HEK293 (cell line): ENCODE measurements around the gene AP3B1.

Source experiments
- GLIS2 ChIP-seq: fragments of 450-650 bp; formaldehyde crosslinking; IDR thresholded peaks from 2 replicates; pipeline ENCODE4 v1.5.1; 2016; ENCODE audit warnings: missing biosample characterization, missing genetic modification characterization
- HOXD13 ChIP-seq: sonication (generic); formaldehyde crosslinking; IDR thresholded peaks from 2 replicates; pipeline ENCODE4 v1.8.0; 2022; ENCODE audit warnings: missing genetic modification reagents, borderline replicate concordance
- MYNN ChIP-seq: fragments of 450-650 bp; formaldehyde crosslinking; IDR thresholded peaks from 2 replicates; pipeline ENCODE4 v1.5.1; 2016; ENCODE audit warnings: missing biosample characterization, missing genetic modification characterization, borderline replicate concordance
- MZF1 ChIP-seq: fragments of 450-650 bp; formaldehyde crosslinking; IDR thresholded peaks from 2 replicates; pipeline ENCODE4 v1.5.1; 2017; ENCODE audit warnings: missing biosample characterization, missing genetic modification characterization, borderline replicate concordance
- REPIN1 ChIP-seq: fragments of 450-650 bp; formaldehyde crosslinking; IDR thresholded peaks from 2 replicates; pipeline ENCODE4 v1.5.1; 2017; ENCODE audit warnings: missing biosample characterization, missing genetic modification characterization, low read depth
- SCRT2 ChIP-seq: fragments of 450-650 bp; formaldehyde crosslinking; IDR thresholded peaks from 2 replicates; pipeline ENCODE4 v1.5.1; 2016; ENCODE audit warnings: missing biosample characterization, missing genetic modification characterization
- SP7 ChIP-seq: fragments of 450-650 bp; formaldehyde crosslinking; IDR thresholded peaks from 2 replicates; pipeline ENCODE4 v1.5.1; 2016; ENCODE audit warnings: missing biosample characterization, missing genetic modification characterization
- TRIM28 ChIP-seq: IDR thresholded peaks from 2 replicates; pipeline ENCODE4 v1.6.1; 2011; ENCODE audit warnings: low read length, control low read depth, borderline replicate concordance
- ZBTB1 ChIP-seq: fragments of 450-650 bp; formaldehyde crosslinking; IDR thresholded peaks from 2 replicates; pipeline ENCODE4 v1.5.1; 2016; ENCODE audit warnings: missing biosample characterization, missing genetic modification characterization
- ZBTB17 ChIP-seq: fragments of 450-650 bp; formaldehyde crosslinking; IDR thresholded peaks from 2 replicates; pipeline ENCODE4 v1.5.1; 2016; ENCODE audit warnings: missing biosample characterization, missing genetic modification characterization
- ZBTB20 ChIP-seq: fragments of 450-650 bp; formaldehyde crosslinking; IDR thresholded peaks from 2 replicates; pipeline ENCODE4 v1.5.1; 2016; ENCODE audit warnings: missing biosample characterization, missing genetic modification characterization
- ZFP69B ChIP-seq: fragments of 450-650 bp; formaldehyde crosslinking; IDR thresholded peaks from 2 replicates; pipeline ENCODE4 v1.5.1; 2016; ENCODE audit warnings: missing biosample characterization, missing genetic modification characterization
- ZNF146 ChIP-seq: fragments of 450-650 bp; formaldehyde crosslinking; IDR thresholded peaks from 2 replicates; pipeline ENCODE4 v1.5.1; 2016; ENCODE audit warnings: missing biosample characterization, missing genetic modification characterization
- ZNF155 ChIP-seq: fragments of 450-650 bp; formaldehyde crosslinking; IDR thresholded peaks from 2 replicates; pipeline ENCODE4 v1.5.1; 2016; ENCODE audit warnings: missing biosample characterization, missing genetic modification characterization
- ZNF324 ChIP-seq: fragments of 450-650 bp; formaldehyde crosslinking; IDR thresholded peaks from 2 replicates; pipeline ENCODE4 v1.5.1; 2016; ENCODE audit warnings: missing biosample characterization, missing genetic modification characterization
- ZNF394 ChIP-seq: fragments of 450-650 bp; formaldehyde crosslinking; IDR thresholded peaks from 2 replicates; pipeline ENCODE4 v1.5.1; 2016; ENCODE audit warnings: missing biosample characterization, missing genetic modification characterization, mild to moderate bottlenecking, moderate library complexity, borderline replicate concordance
- ZNF423 ChIP-seq: fragments of 450-650 bp; formaldehyde crosslinking; IDR thresholded peaks from 2 replicates; pipeline ENCODE4 v1.5.1; 2016; ENCODE audit warnings: missing biosample characterization, missing genetic modification characterization
- ZNF426 ChIP-seq: fragments of 450-650 bp; formaldehyde crosslinking; IDR thresholded peaks from 2 replicates; pipeline ENCODE4 v1.5.1; 2017; ENCODE audit warnings: missing biosample characterization, missing genetic modification characterization, mild to moderate bottlenecking, inconsistent platforms, moderate library complexity
- ZNF555 ChIP-seq: fragments of 450-650 bp; formaldehyde crosslinking; conservative IDR thresholded peaks from 2 replicates; pipeline ENCODE4 v1.5.1; 2017; ENCODE audit warnings: missing biosample characterization, mild to moderate bottlenecking, missing genetic modification characterization, inconsistent platforms
- ZNF561 ChIP-seq: fragments of 450-650 bp; IDR thresholded peaks from 2 replicates; pipeline ENCODE4 v1.5.1; 2018; ENCODE audit warnings: missing biosample characterization, missing genetic modification characterization, borderline replicate concordance
- ZNF596 ChIP-seq: fragments of 450-650 bp; IDR thresholded peaks from 2 replicates; pipeline ENCODE4 v1.5.0; 2018; ENCODE audit warnings: missing biosample characterization, mild to moderate bottlenecking, missing genetic modification characterization, moderate library complexity
- ZNF621 ChIP-seq: fragments of 450-650 bp; formaldehyde crosslinking; IDR thresholded peaks from 2 replicates; pipeline ENCODE4 v1.5.1; 2017; ENCODE audit warnings: missing biosample characterization, missing genetic modification characterization
- ZSCAN16 ChIP-seq: fragments of 450-650 bp; formaldehyde crosslinking; IDR thresholded peaks from 2 replicates; pipeline ENCODE4 v1.5.1; 2016; ENCODE audit warnings: missing biosample characterization, missing genetic modification characterization
- ZSCAN30 ChIP-seq: fragments of 450-650 bp; IDR thresholded peaks from 2 replicates; pipeline ENCODE4 v1.5.1; 2018; ENCODE audit warnings: missing biosample characterization, mild to moderate bottlenecking, missing genetic modification characterization, moderate library complexity
- ZXDB ChIP-seq: fragments of 450-650 bp; formaldehyde crosslinking; IDR thresholded peaks from 2 replicates; pipeline ENCODE4 v1.5.1; 2016; ENCODE audit warnings: missing biosample characterization, missing genetic modification characterization
- TF ChIP-seq, protein P1 (sequence below): fragments of 450-650 bp; formaldehyde crosslinking; IDR thresholded peaks from 2 replicates; pipeline ENCODE4 v1.5.1; 2016; ENCODE audit warnings: missing biosample characterization, missing genetic modification characterization
- TF ChIP-seq, protein P2 (sequence below): fragments of 450-650 bp; formaldehyde crosslinking; IDR thresholded peaks from 2 replicates; pipeline ENCODE4 v1.5.1; 2016; ENCODE audit warnings: missing biosample characterization, missing genetic modification characterization
- TF ChIP-seq, protein P3 (sequence below): fragments of 450-650 bp; formaldehyde crosslinking; IDR thresholded peaks from 2 replicates; pipeline ENCODE4 v1.5.1; 2016; ENCODE audit warnings: missing biosample characterization, missing genetic modification characterization, low read depth
- TF ChIP-seq, protein P4 (sequence below): fragments of 450-650 bp; formaldehyde crosslinking; IDR thresholded peaks from 2 replicates; pipeline ENCODE4 v1.5.1; 2016; ENCODE audit warnings: missing biosample characterization, missing genetic modification characterization
- TF ChIP-seq, protein P5 (sequence below): fragments of 450-650 bp; formaldehyde crosslinking; IDR thresholded peaks from 2 replicates; pipeline ENCODE4 v1.5.1; 2016; ENCODE audit warnings: missing biosample characterization, missing genetic modification characterization

The AP3B1 gene

DNA sequence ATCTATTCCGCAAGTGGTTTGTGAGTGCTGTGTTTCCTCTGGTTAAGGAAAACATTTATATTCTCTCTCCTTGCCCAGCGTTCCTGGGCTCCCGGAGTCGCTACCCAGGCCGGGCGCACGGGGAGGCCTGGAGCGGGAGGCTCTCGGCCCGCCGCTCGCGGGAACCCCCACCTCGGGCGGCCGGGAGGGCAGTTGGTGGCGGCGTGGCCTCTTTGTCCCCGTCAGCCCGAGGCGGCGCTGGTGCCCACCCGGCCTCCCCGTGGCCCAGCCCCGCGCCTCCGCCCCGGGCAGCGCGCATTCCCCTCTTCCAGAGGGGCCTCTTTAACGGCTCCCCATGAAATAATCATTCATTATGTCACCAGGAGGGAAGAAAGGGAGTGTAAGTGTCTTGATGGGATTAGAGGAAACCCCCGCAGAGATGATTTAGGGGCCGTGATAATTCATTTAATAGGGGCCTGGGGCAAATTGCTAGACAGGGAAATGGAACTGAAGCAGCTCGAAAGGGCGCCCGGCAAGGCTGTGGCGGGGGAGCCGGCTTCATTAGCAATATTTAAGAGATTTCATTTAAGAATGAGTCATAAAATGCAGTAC, 336.5 kb downstream of the AP3B1 start (continued):
- TF ChIP-seq, protein P1, sequence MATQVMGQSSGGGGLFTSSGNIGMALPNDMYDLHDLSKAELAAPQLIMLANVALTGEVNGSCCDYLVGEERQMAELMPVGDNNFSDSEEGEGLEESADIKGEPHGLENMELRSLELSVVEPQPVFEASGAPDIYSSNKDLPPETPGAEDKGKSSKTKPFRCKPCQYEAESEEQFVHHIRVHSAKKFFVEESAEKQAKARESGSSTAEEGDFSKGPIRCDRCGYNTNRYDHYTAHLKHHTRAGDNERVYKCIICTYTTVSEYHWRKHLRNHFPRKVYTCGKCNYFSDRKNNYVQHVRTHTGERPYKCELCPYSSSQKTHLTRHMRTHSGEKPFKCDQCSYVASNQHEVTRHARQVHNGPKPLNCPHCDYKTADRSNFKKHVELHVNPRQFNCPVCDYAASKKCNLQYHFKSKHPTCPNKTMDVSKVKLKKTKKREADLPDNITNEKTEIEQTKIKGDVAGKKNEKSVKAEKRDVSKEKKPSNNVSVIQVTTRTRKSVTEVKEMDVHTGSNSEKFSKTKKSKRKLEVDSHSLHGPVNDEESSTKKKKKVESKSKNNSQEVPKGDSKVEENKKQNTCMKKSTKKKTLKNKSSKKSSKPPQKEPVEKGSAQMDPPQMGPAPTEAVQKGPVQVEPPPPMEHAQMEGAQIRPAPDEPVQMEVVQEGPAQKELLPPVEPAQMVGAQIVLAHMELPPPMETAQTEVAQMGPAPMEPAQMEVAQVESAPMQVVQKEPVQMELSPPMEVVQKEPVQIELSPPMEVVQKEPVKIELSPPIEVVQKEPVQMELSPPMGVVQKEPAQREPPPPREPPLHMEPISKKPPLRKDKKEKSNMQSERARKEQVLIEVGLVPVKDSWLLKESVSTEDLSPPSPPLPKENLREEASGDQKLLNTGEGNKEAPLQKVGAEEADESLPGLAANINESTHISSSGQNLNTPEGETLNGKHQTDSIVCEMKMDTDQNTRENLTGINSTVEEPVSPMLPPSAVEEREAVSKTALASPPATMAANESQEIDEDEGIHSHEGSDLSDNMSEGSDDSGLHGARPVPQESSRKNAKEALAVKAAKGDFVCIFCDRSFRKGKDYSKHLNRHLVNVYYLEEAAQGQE (tag by site-specific recombination) = no peak
- TF ChIP-seq ZNF426 (tag by site-specific recombination) (no peak), SP7 (peak; percentile 97), HOXD13 (CRISPR knock-in tag) (no peak), SCRT2 (tag by site-specific recombination) (no peak), TRIM28 (no peak), ZFP69B (tag by site-specific recombination) (peak; percentile 46; the same call in 1 of the 2 replicates), ZNF423 (tag by site-specific recombination) (peak; percentile 76), ZBTB17 (tag by site-specific recombination) (peak; percentile 53; the same call in 1 of the 2 replicates), MZF1 (tag by site-specific recombination) (peak; percentile 77; the same call in 1 of the 2 replicates), ZNF155 (tag by site-specific recombination) (no peak), ZNF146 (tag by site-specific recombination) (peak; percentile 27; the same call in 1 of the 2 replicates), ZNF621 (tag by site-specific recombination) (no peak), ZBTB1 (no peak), REPIN1 (tag by site-specific recombination) (no peak), ZNF324 (no peak), ZXDB (0 out of 2 replicates have a peak, but pooled peaks have one; percentile 21), ZNF561 (peak; percentile 84; the same call in 1 of the 2 replicates), MYNN (tag by site-specific recombination) (no peak), ZSCAN30 (tag by site-specific recombination) (peak; percentile 95), ZNF394 (tag by site-specific recombination) (0 out of 2 replicates have a peak, but pooled peaks have one; percentile 27), ZSCAN16 (tag by site-specific recombination) (no peak), ZNF596 (peak; percentile 58), ZBTB20 (tag by site-specific recombination) (0 out of 2 replicates have a peak, but pooled peaks have one; percentile 18), GLIS2 (tag by site-specific recombination) (peak; percentile 76), ZNF555 (tag by site-specific recombination) (no peak)
- TF ChIP-seq, protein P2, sequence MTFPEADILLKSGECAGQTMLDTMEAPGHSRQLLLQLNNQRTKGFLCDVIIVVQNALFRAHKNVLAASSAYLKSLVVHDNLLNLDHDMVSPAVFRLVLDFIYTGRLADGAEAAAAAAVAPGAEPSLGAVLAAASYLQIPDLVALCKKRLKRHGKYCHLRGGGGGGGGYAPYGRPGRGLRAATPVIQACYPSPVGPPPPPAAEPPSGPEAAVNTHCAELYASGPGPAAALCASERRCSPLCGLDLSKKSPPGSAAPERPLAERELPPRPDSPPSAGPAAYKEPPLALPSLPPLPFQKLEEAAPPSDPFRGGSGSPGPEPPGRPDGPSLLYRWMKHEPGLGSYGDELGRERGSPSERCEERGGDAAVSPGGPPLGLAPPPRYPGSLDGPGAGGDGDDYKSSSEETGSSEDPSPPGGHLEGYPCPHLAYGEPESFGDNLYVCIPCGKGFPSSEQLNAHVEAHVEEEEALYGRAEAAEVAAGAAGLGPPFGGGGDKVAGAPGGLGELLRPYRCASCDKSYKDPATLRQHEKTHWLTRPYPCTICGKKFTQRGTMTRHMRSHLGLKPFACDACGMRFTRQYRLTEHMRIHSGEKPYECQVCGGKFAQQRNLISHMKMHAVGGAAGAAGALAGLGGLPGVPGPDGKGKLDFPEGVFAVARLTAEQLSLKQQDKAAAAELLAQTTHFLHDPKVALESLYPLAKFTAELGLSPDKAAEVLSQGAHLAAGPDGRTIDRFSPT (tag by site-specific recombination) = no peak
- TF ChIP-seq, protein P3, sequence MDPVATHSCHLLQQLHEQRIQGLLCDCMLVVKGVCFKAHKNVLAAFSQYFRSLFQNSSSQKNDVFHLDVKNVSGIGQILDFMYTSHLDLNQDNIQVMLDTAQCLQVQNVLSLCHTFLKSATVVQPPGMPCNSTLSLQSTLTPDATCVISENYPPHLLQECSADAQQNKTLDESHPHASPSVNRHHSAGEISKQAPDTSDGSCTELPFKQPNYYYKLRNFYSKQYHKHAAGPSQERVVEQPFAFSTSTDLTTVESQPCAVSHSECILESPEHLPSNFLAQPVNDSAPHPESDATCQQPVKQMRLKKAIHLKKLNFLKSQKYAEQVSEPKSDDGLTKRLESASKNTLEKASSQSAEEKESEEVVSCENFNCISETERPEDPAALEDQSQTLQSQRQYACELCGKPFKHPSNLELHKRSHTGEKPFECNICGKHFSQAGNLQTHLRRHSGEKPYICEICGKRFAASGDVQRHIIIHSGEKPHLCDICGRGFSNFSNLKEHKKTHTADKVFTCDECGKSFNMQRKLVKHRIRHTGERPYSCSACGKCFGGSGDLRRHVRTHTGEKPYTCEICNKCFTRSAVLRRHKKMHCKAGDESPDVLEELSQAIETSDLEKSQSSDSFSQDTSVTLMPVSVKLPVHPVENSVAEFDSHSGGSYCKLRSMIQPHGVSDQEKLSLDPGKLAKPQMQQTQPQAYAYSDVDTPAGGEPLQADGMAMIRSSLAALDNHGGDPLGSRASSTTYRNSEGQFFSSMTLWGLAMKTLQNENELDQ = no peak
- TF ChIP-seq, protein P4, sequence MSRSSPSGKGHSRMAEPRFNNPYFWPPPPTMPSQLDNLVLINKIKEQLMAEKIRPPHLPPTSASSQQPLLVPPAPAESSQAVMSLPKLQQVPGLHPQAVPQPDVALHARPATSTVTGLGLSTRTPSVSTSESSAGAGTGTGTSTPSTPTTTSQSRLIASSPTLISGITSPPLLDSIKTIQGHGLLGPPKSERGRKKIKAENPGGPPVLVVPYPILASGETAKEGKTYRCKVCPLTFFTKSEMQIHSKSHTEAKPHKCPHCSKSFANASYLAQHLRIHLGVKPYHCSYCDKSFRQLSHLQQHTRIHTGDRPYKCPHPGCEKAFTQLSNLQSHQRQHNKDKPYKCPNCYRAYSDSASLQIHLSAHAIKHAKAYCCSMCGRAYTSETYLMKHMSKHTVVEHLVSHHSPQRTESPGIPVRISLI (tag by site-specific recombination) = no peak
- TF ChIP-seq, protein P5, sequence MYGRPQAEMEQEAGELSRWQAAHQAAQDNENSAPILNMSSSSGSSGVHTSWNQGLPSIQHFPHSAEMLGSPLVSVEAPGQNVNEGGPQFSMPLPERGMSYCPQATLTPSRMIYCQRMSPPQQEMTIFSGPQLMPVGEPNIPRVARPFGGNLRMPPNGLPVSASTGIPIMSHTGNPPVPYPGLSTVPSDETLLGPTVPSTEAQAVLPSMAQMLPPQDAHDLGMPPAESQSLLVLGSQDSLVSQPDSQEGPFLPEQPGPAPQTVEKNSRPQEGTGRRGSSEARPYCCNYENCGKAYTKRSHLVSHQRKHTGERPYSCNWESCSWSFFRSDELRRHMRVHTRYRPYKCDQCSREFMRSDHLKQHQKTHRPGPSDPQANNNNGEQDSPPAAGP (tag by site-specific recombination) = 0 out of 2 replicates have a peak, but pooled peaks have one; percentile 39
